A549 (cell line): ENCODE results near the gene AADACL4.

ENCODE experiments used
- MAZ ChIP-seq: fragments of 150-350 bp; IDR thresholded peaks from 2 replicates; pipeline ENCODE4 v1.6.1; 2014; ENCODE audit warnings: antibody characterized with exemption, low read depth, low read length, borderline replicate concordance
- POLR2A ChIP-seq: IDR thresholded peaks from 2 replicates; pipeline ENCODE4 v1.6.1; 2012; ENCODE audit warnings: mild to moderate bottlenecking, low read length
- TF ChIP-seq, protein P1 (sequence below): fragments of >200 bp; sonication (Bioruptor Twin); formaldehyde crosslinking; IDR thresholded peaks from 3 replicates; pipeline ENCODE4 v1.5.1; 2016
- TF ChIP-seq, protein P2 (sequence below): fragments of 200-600 bp; sonication (generic); IDR thresholded peaks from 2 replicates; pipeline ENCODE4 v1.6.1; 2016; ENCODE audit warnings: antibody characterized with exemption, mild to moderate bottlenecking, moderate library complexity

DNA sequence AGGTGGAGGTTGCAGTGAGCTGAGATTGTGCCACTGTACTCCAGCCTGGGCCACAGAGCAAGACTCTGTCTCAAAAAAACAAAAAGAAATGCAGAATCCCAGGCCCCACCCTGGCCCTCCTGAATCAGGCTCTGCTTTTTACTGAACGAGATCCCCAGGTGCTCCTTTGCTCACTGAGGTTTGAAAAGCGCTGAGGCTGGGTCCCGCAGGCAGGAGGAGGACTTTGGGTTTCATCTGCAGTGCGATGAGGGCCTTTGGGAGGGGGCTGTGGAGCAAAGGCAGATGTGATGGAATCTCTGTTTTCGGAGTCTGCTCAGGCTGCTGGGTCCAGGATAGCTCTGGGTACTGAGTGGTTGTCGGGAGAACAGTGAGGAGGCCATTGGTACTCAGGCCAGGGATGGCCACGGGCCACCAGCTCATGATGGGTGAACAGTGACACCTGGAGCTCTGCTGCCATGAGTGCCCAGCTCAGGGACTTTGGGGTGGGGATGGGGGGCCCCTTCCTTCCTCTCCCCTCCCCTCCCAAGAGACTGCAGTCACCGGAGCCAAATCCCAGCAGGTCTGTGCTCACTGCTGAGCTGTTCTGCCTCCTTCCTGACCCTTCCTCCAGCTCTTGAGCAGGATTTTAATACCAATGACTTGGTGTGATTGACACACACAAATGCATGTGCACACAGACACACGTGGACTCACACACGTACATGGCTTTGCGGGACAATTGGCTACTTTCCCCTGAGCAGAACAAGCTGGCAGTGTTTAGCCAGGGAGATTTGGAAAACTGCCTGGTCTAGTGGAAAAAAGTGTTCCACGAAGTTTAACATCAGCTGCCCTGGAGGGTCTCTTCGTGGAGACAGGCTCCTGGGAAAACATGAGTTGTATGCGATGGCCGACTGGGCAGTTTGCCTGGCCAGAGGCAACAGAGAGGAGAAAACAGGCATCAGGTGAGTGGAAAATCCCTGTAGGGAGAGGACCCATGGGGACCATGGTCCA lies 22.2 kb upstream of the AADACL4 start:
- TF ChIP-seq, protein P1, sequence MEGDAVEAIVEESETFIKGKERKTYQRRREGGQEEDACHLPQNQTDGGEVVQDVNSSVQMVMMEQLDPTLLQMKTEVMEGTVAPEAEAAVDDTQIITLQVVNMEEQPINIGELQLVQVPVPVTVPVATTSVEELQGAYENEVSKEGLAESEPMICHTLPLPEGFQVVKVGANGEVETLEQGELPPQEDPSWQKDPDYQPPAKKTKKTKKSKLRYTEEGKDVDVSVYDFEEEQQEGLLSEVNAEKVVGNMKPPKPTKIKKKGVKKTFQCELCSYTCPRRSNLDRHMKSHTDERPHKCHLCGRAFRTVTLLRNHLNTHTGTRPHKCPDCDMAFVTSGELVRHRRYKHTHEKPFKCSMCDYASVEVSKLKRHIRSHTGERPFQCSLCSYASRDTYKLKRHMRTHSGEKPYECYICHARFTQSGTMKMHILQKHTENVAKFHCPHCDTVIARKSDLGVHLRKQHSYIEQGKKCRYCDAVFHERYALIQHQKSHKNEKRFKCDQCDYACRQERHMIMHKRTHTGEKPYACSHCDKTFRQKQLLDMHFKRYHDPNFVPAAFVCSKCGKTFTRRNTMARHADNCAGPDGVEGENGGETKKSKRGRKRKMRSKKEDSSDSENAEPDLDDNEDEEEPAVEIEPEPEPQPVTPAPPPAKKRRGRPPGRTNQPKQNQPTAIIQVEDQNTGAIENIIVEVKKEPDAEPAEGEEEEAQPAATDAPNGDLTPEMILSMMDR = no peak
- no peak for TF ChIP-seq MAZ
- TF ChIP-seq POLR2A = no peak
- TF ChIP-seq, protein P2, sequence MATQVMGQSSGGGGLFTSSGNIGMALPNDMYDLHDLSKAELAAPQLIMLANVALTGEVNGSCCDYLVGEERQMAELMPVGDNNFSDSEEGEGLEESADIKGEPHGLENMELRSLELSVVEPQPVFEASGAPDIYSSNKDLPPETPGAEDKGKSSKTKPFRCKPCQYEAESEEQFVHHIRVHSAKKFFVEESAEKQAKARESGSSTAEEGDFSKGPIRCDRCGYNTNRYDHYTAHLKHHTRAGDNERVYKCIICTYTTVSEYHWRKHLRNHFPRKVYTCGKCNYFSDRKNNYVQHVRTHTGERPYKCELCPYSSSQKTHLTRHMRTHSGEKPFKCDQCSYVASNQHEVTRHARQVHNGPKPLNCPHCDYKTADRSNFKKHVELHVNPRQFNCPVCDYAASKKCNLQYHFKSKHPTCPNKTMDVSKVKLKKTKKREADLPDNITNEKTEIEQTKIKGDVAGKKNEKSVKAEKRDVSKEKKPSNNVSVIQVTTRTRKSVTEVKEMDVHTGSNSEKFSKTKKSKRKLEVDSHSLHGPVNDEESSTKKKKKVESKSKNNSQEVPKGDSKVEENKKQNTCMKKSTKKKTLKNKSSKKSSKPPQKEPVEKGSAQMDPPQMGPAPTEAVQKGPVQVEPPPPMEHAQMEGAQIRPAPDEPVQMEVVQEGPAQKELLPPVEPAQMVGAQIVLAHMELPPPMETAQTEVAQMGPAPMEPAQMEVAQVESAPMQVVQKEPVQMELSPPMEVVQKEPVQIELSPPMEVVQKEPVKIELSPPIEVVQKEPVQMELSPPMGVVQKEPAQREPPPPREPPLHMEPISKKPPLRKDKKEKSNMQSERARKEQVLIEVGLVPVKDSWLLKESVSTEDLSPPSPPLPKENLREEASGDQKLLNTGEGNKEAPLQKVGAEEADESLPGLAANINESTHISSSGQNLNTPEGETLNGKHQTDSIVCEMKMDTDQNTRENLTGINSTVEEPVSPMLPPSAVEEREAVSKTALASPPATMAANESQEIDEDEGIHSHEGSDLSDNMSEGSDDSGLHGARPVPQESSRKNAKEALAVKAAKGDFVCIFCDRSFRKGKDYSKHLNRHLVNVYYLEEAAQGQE = no peak
